ENCODE results near the gene GMCL1.

GMCL1 gene

GRCh38 chr2:69848186-69848790, 18.8 kb downstream of the GMCL1 start:
- Histone ChIP-seq H3K9ac (ENCODE audit: low read depth, low read length, poor library complexity, severe bottlenecking) (no peak overlapping the region), H3K27me3 (ENCODE audit: insufficient read depth, low read length, poor library complexity, severe bottlenecking) (no peaks in the 10 kb centered on the region), H3K9me3 (ENCODE audit: insufficient read depth, low read depth, low read length) (no peaks in the 10 kb centered on the region), H2AFZ (ENCODE audit: low read length) (no peak overlapping the region), H3K4me2 (ENCODE audit: low read depth, low read length, poor library complexity, severe bottlenecking) (no peak overlapping the region), H3K36me3 (ENCODE audit: insufficient read depth, low read length) (peaks cover 77% of the 10 kb centered on the region; the same call in 1 of the 2 replicates), H3F3A (ENCODE audit: low read depth) (no peaks in the 10 kb centered on the region), H3K9me2 (replicated peaks; ENCODE audit: low read depth, low read length) (no peaks in the 10 kb centered on the region), H3K79me2 (ENCODE audit: insufficient read depth, low read length) (no peaks in the 10 kb centered on the region), H3K4me3 (ENCODE audit: low read length, poor library complexity, severe bottlenecking) (no peak overlapping the region), H3K4me1 (ENCODE audit: insufficient read depth, low read length, poor library complexity, severe bottlenecking) (no peaks in the 10 kb centered on the region), H4K20me1 (ENCODE audit: insufficient read depth, low read length, poor library complexity, severe bottlenecking) (no peaks in the 10 kb centered on the region)
- TF ChIP-seq, protein P1, sequence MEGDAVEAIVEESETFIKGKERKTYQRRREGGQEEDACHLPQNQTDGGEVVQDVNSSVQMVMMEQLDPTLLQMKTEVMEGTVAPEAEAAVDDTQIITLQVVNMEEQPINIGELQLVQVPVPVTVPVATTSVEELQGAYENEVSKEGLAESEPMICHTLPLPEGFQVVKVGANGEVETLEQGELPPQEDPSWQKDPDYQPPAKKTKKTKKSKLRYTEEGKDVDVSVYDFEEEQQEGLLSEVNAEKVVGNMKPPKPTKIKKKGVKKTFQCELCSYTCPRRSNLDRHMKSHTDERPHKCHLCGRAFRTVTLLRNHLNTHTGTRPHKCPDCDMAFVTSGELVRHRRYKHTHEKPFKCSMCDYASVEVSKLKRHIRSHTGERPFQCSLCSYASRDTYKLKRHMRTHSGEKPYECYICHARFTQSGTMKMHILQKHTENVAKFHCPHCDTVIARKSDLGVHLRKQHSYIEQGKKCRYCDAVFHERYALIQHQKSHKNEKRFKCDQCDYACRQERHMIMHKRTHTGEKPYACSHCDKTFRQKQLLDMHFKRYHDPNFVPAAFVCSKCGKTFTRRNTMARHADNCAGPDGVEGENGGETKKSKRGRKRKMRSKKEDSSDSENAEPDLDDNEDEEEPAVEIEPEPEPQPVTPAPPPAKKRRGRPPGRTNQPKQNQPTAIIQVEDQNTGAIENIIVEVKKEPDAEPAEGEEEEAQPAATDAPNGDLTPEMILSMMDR (conservative IDR thresholded peaks at IDR 0.05; ENCODE audit: low read length) = no peak
- no peak for TF ChIP-seq EZH2phosphoT487 (IDR thresholded peaks at IDR 0.05; ENCODE audit: borderline replicate concordance)

DNA sequence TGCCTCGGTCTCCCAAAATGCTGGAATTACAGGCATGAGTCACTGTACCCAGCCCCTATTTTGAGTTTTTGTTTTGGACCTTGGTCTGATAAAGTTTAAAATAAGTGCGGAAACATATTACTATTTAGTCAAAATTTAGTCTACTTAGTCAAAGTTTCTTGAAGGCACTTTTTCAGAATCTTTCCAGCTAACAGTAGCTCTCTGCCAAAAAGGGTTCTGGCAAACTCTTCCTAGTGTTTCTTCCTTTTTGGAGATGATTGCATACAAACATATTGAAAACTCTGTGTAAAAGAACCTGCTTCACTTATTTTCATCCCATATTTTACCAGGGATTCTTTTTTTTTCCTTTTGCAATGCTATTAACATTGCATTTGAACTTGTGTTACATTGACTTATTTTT, 28.8 kb downstream of the GMCL1 start:
- Histone ChIP-seq H4K20me1 (ENCODE audit: insufficient read depth, low read length, poor library complexity, severe bottlenecking) (no peaks in the 10 kb centered on the region), H2AFZ (ENCODE audit: low read length) (no peak overlapping the region), H3K4me1 (ENCODE audit: insufficient read depth, low read length, poor library complexity, severe bottlenecking) (no peaks in the 10 kb centered on the region), H3F3A (ENCODE audit: low read depth) (no peaks in the 10 kb centered on the region), H3K9me2 (replicated peaks; ENCODE audit: low read depth, low read length) (no peaks in the 10 kb centered on the region), H3K4me3 (ENCODE audit: low read length, poor library complexity, severe bottlenecking) (no peak overlapping the region), H3K9ac (ENCODE audit: low read depth, low read length, poor library complexity, severe bottlenecking) (no peak overlapping the region), H3K79me2 (ENCODE audit: insufficient read depth, low read length) (no peaks in the 10 kb centered on the region), H3K9me3 (ENCODE audit: insufficient read depth, low read depth, low read length) (no peaks in the 10 kb centered on the region), H3K27me3 (ENCODE audit: insufficient read depth, low read length, poor library complexity, severe bottlenecking) (no peaks in the 10 kb centered on the region), H3K36me3 (ENCODE audit: insufficient read depth, low read length) (peaks cover 40% of the 10 kb centered on the region; the same call in 1 of the 2 replicates), H3K4me2 (ENCODE audit: low read depth, low read length, poor library complexity, severe bottlenecking) (no peak overlapping the region)
- TF ChIP-seq, protein P1 (conservative IDR thresholded peaks at IDR 0.05; ENCODE audit: low read length) = no peak
- TF ChIP-seq EZH2phosphoT487 (IDR thresholded peaks at IDR 0.05; ENCODE audit: borderline replicate concordance) = no peak

DNA sequence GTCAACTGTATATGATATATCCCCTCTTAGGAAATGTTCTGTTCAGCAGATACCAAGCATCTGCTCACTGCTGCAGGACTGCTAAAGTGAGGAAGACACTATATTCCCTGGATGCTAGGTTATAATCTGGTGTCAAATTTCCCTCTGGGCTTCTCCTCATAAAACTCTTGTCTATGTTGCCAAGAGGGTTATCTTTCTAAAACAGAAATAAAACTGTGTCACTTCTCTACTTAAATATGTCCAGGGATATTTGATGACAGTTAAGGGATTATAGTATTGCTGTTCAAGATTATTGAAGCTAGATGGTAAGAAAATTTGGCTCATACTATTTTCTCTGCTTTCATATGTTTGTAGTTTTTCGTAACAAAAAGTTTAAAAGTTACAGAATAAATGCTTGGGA, 33.8 kb downstream of the GMCL1 start:
- Histone ChIP-seq H3F3A (ENCODE audit: low read depth) (no peaks in the 10 kb centered on the region), H3K27me3 (ENCODE audit: insufficient read depth, low read length, poor library complexity, severe bottlenecking) (no peaks in the 10 kb centered on the region), H2AFZ (ENCODE audit: low read length) (no peak overlapping the region), H3K9ac (ENCODE audit: low read depth, low read length, poor library complexity, severe bottlenecking) (no peak overlapping the region), H3K4me3 (ENCODE audit: low read length, poor library complexity, severe bottlenecking) (no peak overlapping the region), H3K79me2 (ENCODE audit: insufficient read depth, low read length) (no peaks in the 10 kb centered on the region), H3K9me3 (ENCODE audit: insufficient read depth, low read depth, low read length) (no peaks in the 10 kb centered on the region), H3K9me2 (replicated peaks; ENCODE audit: low read depth, low read length) (no peaks in the 10 kb centered on the region), H4K20me1 (ENCODE audit: insufficient read depth, low read length, poor library complexity, severe bottlenecking) (no peaks in the 10 kb centered on the region), H3K4me1 (ENCODE audit: insufficient read depth, low read length, poor library complexity, severe bottlenecking) (no peaks in the 10 kb centered on the region), H3K36me3 (ENCODE audit: insufficient read depth, low read length) (peaks cover 53% of the 10 kb centered on the region; the same call in 1 of the 2 replicates), H3K4me2 (ENCODE audit: low read depth, low read length, poor library complexity, severe bottlenecking) (no peak overlapping the region)
- TF ChIP-seq EZH2phosphoT487 (IDR thresholded peaks at IDR 0.05; ENCODE audit: borderline replicate concordance) = no peak
- TF ChIP-seq, protein P1 (conservative IDR thresholded peaks at IDR 0.05; ENCODE audit: low read length) = no peak
